B cell (primary cell): Measurements from ENCODE around the gene TIGD6. TPM values are rescaled to one million over a fixed set of nuclear protein-coding genes. Genes with fewer than 3 reads are reported as not detected.
"Not testable (repeated sequence)": the region's sequence is repeated elsewhere in the genome, so short reads cannot be mapped to it uniquely, and the experiment has no call there.

ENCODE experiments used
- ATAC-seq: fragments of 200-7000 bp; cut with Tn5 transposase; one replicate; pipeline ENCODE4 v1.10.0; 2021; ENCODE audit warnings: low read depth, mild to moderate bottlenecking, moderate number of reproducible peaks, moderate library complexity
- CTCF ChIA-PET: fragments of 350-600 bp; sonication (Branson Sonifier 250); formaldehyde crosslinking; loops from one replicate; lab custom pipeline; 2021; ENCODE audit warnings: antibody characterized with exemption, inconsistent platforms; lab: Charles Lee
- POLR2A ChIA-PET: fragments of 350-600 bp; sonication (Branson Sonifier 250); formaldehyde crosslinking; loops from one replicate; lab custom pipeline; 2021; ENCODE audit warnings: antibody characterized with exemption; lab: Charles Lee
- DNase-seq: peaks from one replicate; pipeline ENCODE4 v3.0.0; 2013
- H2AFZ ChIP-seq: 2 replicates; pipeline ENCODE4 v1.6.1; 2012; ENCODE audit warnings: mild to moderate bottlenecking, low read depth, low read length; ENCODE audit not compliant: insufficient read depth, poor library complexity, severe bottlenecking
- H3K27ac ChIP-seq, 2 donors: 1 replicate in 1 of 2; 2 replicates in 1 of 2; pipeline ENCODE4 v1.5.1; 2012 to 2013; ENCODE audit warnings: low read length in 2 of 2, mild to moderate bottlenecking in 2 of 2, moderate library complexity in 1 of 2
- H3K27me3 ChIP-seq, 4 experiments: fragments of 200-600 bp in 1 of 4; sonication (generic) in 1 of 4; replicated peaks in 1 of 4; 1 replicate in 2 of 4; 2 replicates in 2 of 4; pipeline versions ENCODE4 v1.6.1 to v1.7.0; 2013 to 2016; ENCODE audit warnings: low read length in 3 of 4, mild to moderate bottlenecking in 2 of 4, mixed read lengths in 1 of 4, moderate library complexity in 1 of 4; ENCODE audit not compliant: insufficient read depth in 4 of 4, control insufficient read depth in 3 of 4; ENCODE audit errors: control extremely low read depth in 1 of 4
- H3K36me3 ChIP-seq, 2 experiments: replicated peaks in 1 of 2; 1 replicate in 1 of 2; 2 replicates in 1 of 2; pipeline versions ENCODE4 v1.6.1 to v1.7.1; 2013; ENCODE audit warnings: low read length in 1 of 2; ENCODE audit not compliant: insufficient read depth in 2 of 2, control insufficient read depth in 1 of 2; ENCODE audit errors: control extremely low read depth in 1 of 2, extremely low read depth in 1 of 2
- H3K4me1 ChIP-seq, 2 donors: fragments of 200-600 bp in 1 of 2; sonication (generic) in 1 of 2; 1 replicate in 1 of 2; 2 replicates in 1 of 2; pipeline versions ENCODE4 v1.5.1 to v1.6.1; 2013 to 2017; ENCODE audit warnings: low read length in 2 of 2; ENCODE audit not compliant: control insufficient read depth in 2 of 2, insufficient read depth in 2 of 2
- H3K4me2 ChIP-seq: replicated peaks from 2 replicates; pipeline ENCODE3; 2012; ENCODE audit warnings: mild to moderate bottlenecking, low read depth, low read length; ENCODE audit not compliant: poor library complexity, severe bottlenecking
- H3K4me3 ChIP-seq, 5 experiments: fragments of 200-600 bp in 1 of 5; sonication (generic) in 1 of 5; 1 replicate in 3 of 5; 2 replicates in 2 of 5; pipeline versions ENCODE4 v1.5.1 to v1.7.0; 2011 to 2016; ENCODE audit warnings: low read length in 4 of 5, mild to moderate bottlenecking in 4 of 5, low read depth in 2 of 5, control low read depth in 1 of 5, moderate library complexity in 1 of 5; ENCODE audit not compliant: insufficient read depth in 1 of 5; ENCODE audit errors: control extremely low read depth in 1 of 5, extremely low read depth in 1 of 5
- H3K79me2 ChIP-seq: fragments of 200-600 bp; sonication (generic); one replicate; pipeline ENCODE4 v1.6.0; 2016; ENCODE audit warnings: low read length; ENCODE audit not compliant: control insufficient read depth, insufficient read depth
- H3K9ac ChIP-seq: fragments of 200-600 bp; sonication (generic); 2 replicates; pipeline ENCODE4 v1.6.1; 2017; ENCODE audit warnings: mild to moderate bottlenecking, low read length, moderate library complexity
- H3K9me3 ChIP-seq, 3 donors: one replicate each; pipeline versions ENCODE4 v1.6.1 to v1.7.1; 2013; ENCODE audit warnings: low read length in 2 of 3; ENCODE audit not compliant: control insufficient read depth in 2 of 3, insufficient read depth in 1 of 3; ENCODE audit errors: control extremely low read depth in 1 of 3
- H4K20me1 ChIP-seq: 2 replicates; pipeline ENCODE4 v1.6.0; 2012; ENCODE audit warnings: mild to moderate bottlenecking, low read length; ENCODE audit not compliant: insufficient read depth, control insufficient read depth, poor library complexity, severe bottlenecking
- H3K27ac Mint-ChIP-seq: one replicate; pipeline ENCODE4 v1.8.0; 2021; ENCODE audit warnings: mixed read lengths
- H3K27me3 Mint-ChIP-seq: one replicate; pipeline ENCODE4 v1.8.0; 2021; ENCODE audit warnings: mixed read lengths
- H3K4me1 Mint-ChIP-seq: one replicate; pipeline ENCODE4 v1.8.0; 2021; ENCODE audit warnings: mixed read lengths
- H3K4me3 Mint-ChIP-seq: one replicate; pipeline ENCODE4 v1.8.0; 2021; ENCODE audit warnings: mixed read lengths
- H3K9me3 Mint-ChIP-seq: one replicate; pipeline ENCODE4 v1.8.0; 2022; ENCODE audit warnings: mixed read lengths; ENCODE audit not compliant: insufficient read depth
- EZH2 ChIP-seq: IDR thresholded peaks from 2 replicates; pipeline ENCODE4 v1.6.1; 2012; ENCODE audit warnings: borderline replicate concordance, low read depth, mild to moderate bottlenecking, moderate library complexity, low read length; ENCODE audit not compliant: insufficient read depth, poor library complexity, severe bottlenecking
- WGBS: methylation state at CpG from one replicate; pipeline ENCODE4 v1.1.5; 2013; ENCODE audit warnings: missing lambda C conversion rate; ENCODE audit not compliant: insufficient coverage; 5-methylcytosine and 5-hydroxymethylcytosine counted together
- intact Hi-C: fragments of 100-400 bp; cut with micrococcal nuclease; formaldehyde crosslinking; loops from one replicate; pipeline ENCODE4 v1.10.0; 2022
- polyA plus RNA-seq: library from polyadenylated mRNA; depleted of rRNA; stranded (reverse); fragments of >200 nt; gene quantifications from 2 replicates; pipeline ENCODE4 v1.2.3, GENCODE V29; 2012
- total RNA-seq, 2 donors: library from RNA; stranded (reverse); fragments of 120-200 nt in 1 of 2; gene quantifications; 1 replicate in 1 of 2; 2 replicates in 1 of 2; pipeline versions ENCODE4 v1.2.3 to v1.2.4, GENCODE V29; 2013 to 2022
- TF ChIP-seq, protein P1 (sequence below): fragments of 200-600 bp; IDR thresholded peaks from one replicate; pipeline ENCODE4 v1.8.0; 2022; ENCODE audit warnings: antibody characterized with exemption, mild to moderate bottlenecking

Gene TIGD6
- total and polyA plus RNA-seq, 2 donors (not counting 1 experiment from before 2014, with no cell fraction given) = 2.1 to 5.4 TPM

DNA sequence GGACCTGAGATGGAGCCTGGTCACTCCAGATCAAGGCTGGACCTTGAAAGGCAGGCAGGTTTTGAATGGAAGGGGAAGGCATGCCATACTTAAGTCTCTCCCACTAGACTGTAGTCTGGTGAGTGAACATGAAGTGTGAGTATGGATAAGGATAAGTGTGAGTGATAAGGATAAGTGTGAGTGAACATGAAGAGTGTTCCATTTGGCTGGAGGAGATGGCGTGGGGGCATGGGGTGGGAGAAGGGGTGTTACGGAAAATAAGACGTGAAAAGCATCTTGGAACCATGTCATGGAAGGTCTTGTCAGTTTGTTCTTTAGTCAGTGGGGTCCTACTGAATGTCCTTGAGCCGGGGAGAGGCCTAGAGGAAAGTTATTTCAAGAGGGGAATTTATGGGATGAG lies 32.9 kb upstream of the TIGD6 start:
- H3K79me2 ChIP-seq = no peaks in the 10 kb centered on the region
- no peak overlapping the region for H3K9ac ChIP-seq
- peaks cover 37 to 87% of the 10 kb centered on the region in 2 experiments for H3K36me3 ChIP-seq
- H3K9me3 ChIP-seq = no peaks in the 10 kb centered on the region
- ATAC-seq (no peak), DNase-seq (no peak)
- no peak overlapping the region for H2AFZ ChIP-seq
- CTCF ChIA-PET = interaction anchor here (1.4 kb wide), 1 partner anchor 90 kb away, joined by 3 read pairs; no protein-coding TSS in a partner anchor
- Mint-ChIP-seq H3K4me1 (peaks cover 13% of the 10 kb centered on the region), H3K9me3 (no peaks in the 10 kb centered on the region), H3K27me3 (no peaks in the 10 kb centered on the region), H3K4me3 (no peak overlapping the region), H3K27ac (no peak overlapping the region)
- intact Hi-C loops = loop anchor here (10.0 kb wide), 1 partner anchor 181 kb away; no protein-coding TSS in a partner anchor
- no peak overlapping the region for H3K27ac ChIP-seq
- H4K20me1 ChIP-seq = no peaks in the 10 kb centered on the region
- H3K27me3 ChIP-seq = no peaks in the 10 kb centered on the region
- TF ChIP-seq, protein P1, sequence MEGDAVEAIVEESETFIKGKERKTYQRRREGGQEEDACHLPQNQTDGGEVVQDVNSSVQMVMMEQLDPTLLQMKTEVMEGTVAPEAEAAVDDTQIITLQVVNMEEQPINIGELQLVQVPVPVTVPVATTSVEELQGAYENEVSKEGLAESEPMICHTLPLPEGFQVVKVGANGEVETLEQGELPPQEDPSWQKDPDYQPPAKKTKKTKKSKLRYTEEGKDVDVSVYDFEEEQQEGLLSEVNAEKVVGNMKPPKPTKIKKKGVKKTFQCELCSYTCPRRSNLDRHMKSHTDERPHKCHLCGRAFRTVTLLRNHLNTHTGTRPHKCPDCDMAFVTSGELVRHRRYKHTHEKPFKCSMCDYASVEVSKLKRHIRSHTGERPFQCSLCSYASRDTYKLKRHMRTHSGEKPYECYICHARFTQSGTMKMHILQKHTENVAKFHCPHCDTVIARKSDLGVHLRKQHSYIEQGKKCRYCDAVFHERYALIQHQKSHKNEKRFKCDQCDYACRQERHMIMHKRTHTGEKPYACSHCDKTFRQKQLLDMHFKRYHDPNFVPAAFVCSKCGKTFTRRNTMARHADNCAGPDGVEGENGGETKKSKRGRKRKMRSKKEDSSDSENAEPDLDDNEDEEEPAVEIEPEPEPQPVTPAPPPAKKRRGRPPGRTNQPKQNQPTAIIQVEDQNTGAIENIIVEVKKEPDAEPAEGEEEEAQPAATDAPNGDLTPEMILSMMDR = no peak
- no peak for TF ChIP-seq EZH2
- H3K4me1 ChIP-seq = peaks cover 2 to 6% of the 10 kb centered on the region in 2 donors
- no peak overlapping the region for H3K4me3 ChIP-seq
- WGBS = 97% methylated on average over 4 of the region's 4 CpGs
- H3K4me2 ChIP-seq = no peak overlapping the region
- POLR2A ChIA-PET = no interaction called here

DNA sequence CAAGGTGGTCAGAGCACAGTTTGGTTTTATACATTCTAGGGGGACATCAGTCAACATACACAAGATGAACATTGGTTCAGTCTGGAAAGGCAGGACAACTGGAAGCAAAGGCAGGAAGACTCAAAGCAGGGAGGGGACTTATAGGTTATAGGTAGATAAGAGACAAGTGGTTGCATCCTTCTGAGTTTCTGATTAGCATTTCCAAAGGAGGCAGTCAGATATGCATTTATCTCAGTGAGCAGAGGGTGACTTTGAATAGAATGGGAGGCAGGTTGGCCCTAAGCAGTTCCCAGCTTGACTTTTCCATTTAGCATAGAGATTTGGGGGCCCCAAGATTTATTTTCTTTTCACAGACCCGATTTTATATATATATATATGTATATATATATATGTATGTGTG lies 27.6 kb upstream of the TIGD6 start:
- DNase-seq, H2AFZ ChIP-seq, H3K4me2 ChIP-seq, H3K27ac ChIP-seq, H3K9me3 ChIP-seq, H3K79me2 ChIP-seq, H3K27me3 ChIP-seq, POLR2A ChIA-PET, H3K4me3 Mint-ChIP-seq, ATAC-seq, CTCF ChIA-PET, H4K20me1 ChIP-seq, H3K27ac Mint-ChIP-seq, H3K9me3 Mint-ChIP-seq, intact Hi-C loops, H3K4me3 ChIP-seq, H3K9ac ChIP-seq, H3K27me3 Mint-ChIP-seq, H3K4me1 ChIP-seq, H3K4me1 Mint-ChIP-seq: not testable (repeated sequence)
- H3K36me3 ChIP-seq = peaks cover 14 to 82% of the 10 kb centered on the region in 2 experiments
- WGBS = no CpG with 5 or more reads among the region's 1 CpG
